Measurements from ENCODE around the gene ANP32E. TPM values are rescaled to one million over a fixed set of nuclear protein-coding genes. Genes with fewer than 3 reads are reported as not detected.

Gene ANP32E
- total and polyA plus RNA-seq, 9 of the 15 experiments (the other 6 are each of a cell fraction or from before 2014, with no cell fraction given) = 60.4 to 197 (median 104) TPM

GRCh38 chr1:150235852-150236613 lies at the start of gene ANP32E (continued):
- no peak for TF ChIP-seq ZNF780A (CRISPR knock-in tag; IDR thresholded peaks at IDR 0.05)
- TF ChIP-seq SMAD2 (IDR thresholded peaks at IDR 0.05; ENCODE audit: low read depth, low read length) = no peak
- peak; percentile 94 for TF ChIP-seq L3MBTL2 (IDR thresholded peaks at IDR 0.05)
- TF ChIP-seq SIN3B (IDR thresholded peaks at IDR 0.05; ENCODE audit: low read depth) = no peak
- TF ChIP-seq DPF2 (IDR thresholded peaks at IDR 0.05) = peak; percentile 62
- peak; percentile 100 for TF ChIP-seq TAF1 (IDR thresholded peaks at IDR 0.05; ENCODE audit: control insufficient read depth, extremely low read depth, insufficient read depth, low read length, severe bottlenecking)
- TF ChIP-seq ZNF644 (tag; IDR thresholded peaks at IDR 0.05; ENCODE audit: low read depth) = no peak; the same call in 1 of the 2 replicates
- no peak for TF ChIP-seq SIRT6 (IDR thresholded peaks at IDR 0.05; ENCODE audit: low read depth, low read length)
- 0 out of 2 replicates have a peak, but pooled peaks have one; percentile 26 for TF ChIP-seq CBX1 (IDR thresholded peaks at IDR 0.05; ENCODE audit: low read depth)
- TF ChIP-seq CREB1 (IDR thresholded peaks at IDR 0.05) = peak; percentile 84; the same call in 1 of the 2 replicates
- TF ChIP-seq CREB1 (CRISPR knock-in tag; IDR thresholded peaks at IDR 0.05) = peak; percentile 86
- TF ChIP-seq ZNF699 (CRISPR knock-in tag; IDR thresholded peaks at IDR 0.05; ENCODE audit: insufficient replicate concordance) = no peak
- TF ChIP-seq MAX (CRISPR knock-in tag; IDR thresholded peaks at IDR 0.05) = peak; percentile 57; the same call in 1 of the 2 replicates
- peak; percentile 85; the same call in 1 of the 2 replicates for TF ChIP-seq ELF4 (CRISPR knock-in tag; IDR thresholded peaks at IDR 0.05)
- TF ChIP-seq RUNX1 (IDR thresholded peaks at IDR 0.05; ENCODE audit: low read depth) = no peak
- TF ChIP-seq CAMTA2 (CRISPR knock-in tag; conservative IDR thresholded peaks at IDR 0.05) = no peak
- TF ChIP-seq GABPB1 (CRISPR knock-in tag; IDR thresholded peaks at IDR 0.05) = peak; percentile 71
- TF ChIP-seq ZNF239 (CRISPR knock-in tag; IDR thresholded peaks at IDR 0.05) = no peak
- TF ChIP-seq DACH1 (IDR thresholded peaks at IDR 0.05; ENCODE audit: partially characterized antibody) = no peak
- no peak for TF ChIP-seq TGIF2 (CRISPR knock-in tag; IDR thresholded peaks at IDR 0.05)
- TF ChIP-seq KDM5B (IDR thresholded peaks at IDR 0.05; ENCODE audit: insufficient replicate concordance, low read depth, low read length) = peak; percentile 98
- peak; percentile 89 for TF ChIP-seq THAP12 (CRISPR knock-in tag; IDR thresholded peaks at IDR 0.05)
- peak; percentile 52 for TF ChIP-seq LEF1 (IDR thresholded peaks at IDR 0.05)
- TF ChIP-seq MLLT1 (IDR thresholded peaks at IDR 0.05) = peak; percentile 99
- no peak for TF ChIP-seq ZFPM2 (CRISPR knock-in tag; IDR thresholded peaks at IDR 0.05)
- no peak for TF ChIP-seq ZBTB1 (CRISPR knock-in tag; IDR thresholded peaks at IDR 0.05; ENCODE audit: borderline replicate concordance, low read depth)

Measured in K562 (cell line).